HG03565 (cell line): Measurements from ENCODE around the gene LTF.

Source experiments
- ATAC-seq: cut with Tn5 transposase; IDR thresholded peaks from one replicate; pipeline ENCODE4 v1.9.1; 2021; ENCODE audit warnings: mild to moderate bottlenecking, moderate library complexity; ENCODE audit not compliant: unreplicated experiment

The LTF gene

GRCh38 chr3:46491089-46492070 is 26.7 kb upstream of the LTF start:
- ATAC-seq: no peak

GRCh38 chr3:46490338-46491084 is 25.8 kb upstream of the LTF start:
- no peak for ATAC-seq

- ATAC-seq: no peak
Measured at GRCh38 chr3:46489875-46490274, 25.2 kb upstream of the LTF start.

- ATAC-seq: no peak
Measured at GRCh38 chr3:46489381-46489780, 24.7 kb upstream of the LTF start.

GRCh38 chr3:46488735-46489361 is 24.1 kb upstream of the LTF start:
- ATAC-seq: peak; percentile 86

- no peak for ATAC-seq
Measured at GRCh38 chr3:46485779-46486175, 21.1 kb upstream of the LTF start.

- no peak for ATAC-seq
Measured at GRCh38 chr3:46484911-46485778, 20.4 kb upstream of the LTF start.

GRCh38 chr3:46484388-46484787 is 19.7 kb upstream of the LTF start:
- no peak for ATAC-seq

- no peak for ATAC-seq
Measured at GRCh38 chr3:46483825-46484224, 19.1 kb upstream of the LTF start.

- no peak for ATAC-seq
Measured at GRCh38 chr3:46482632-46483350, 18.1 kb upstream of the LTF start.

GRCh38 chr3:46481636-46482035 is 16.9 kb upstream of the LTF start:
- ATAC-seq: no peak

- ATAC-seq: no peak
Measured at GRCh38 chr3:46480491-46481195, 15.9 kb upstream of the LTF start.

GRCh38 chr3:46479696-46480095 is 15.0 kb upstream of the LTF start:
- no peak for ATAC-seq

GRCh38 chr3:46479021-46479420 is 14.3 kb upstream of the LTF start:
- no peak for ATAC-seq

- no peak for ATAC-seq
Measured at GRCh38 chr3:46478341-46478740, 13.6 kb upstream of the LTF start.

- no peak for ATAC-seq
Measured at GRCh38 chr3:46477756-46478155, 13.1 kb upstream of the LTF start.

- no peak for ATAC-seq
Measured at GRCh38 chr3:46477145-46477544, 12.4 kb upstream of the LTF start.

- ATAC-seq: no peak
Measured at GRCh38 chr3:46472736-46473135, 8.0 kb upstream of the LTF start.

- ATAC-seq: no peak
Measured at GRCh38 chr3:46471371-46471914, 6.7 kb upstream of the LTF start.
